OCI-LY3 (cell line): ENCODE measurements around the gene SDSL.

Source experiments
- CTCF ChIP-seq: fragments of 200-600, 300-600 bp; sonication (generic); IDR thresholded peaks from 2 replicates; pipeline ENCODE4 v1.5.1; 2014; ENCODE audit warnings: antibody characterized with exemption, low read length, low read depth
- EZH2phosphoT487 ChIP-seq: fragments of 200-600 bp; shearing (Covaris generic); IDR thresholded peaks from 2 replicates; pipeline ENCODE4 v1.6.1; 2018; ENCODE audit warnings: antibody characterized with exemption, mixed run types, low read depth

- TF ChIP-seq CTCF (no peak), EZH2phosphoT487 (no peak)
Observed at GRCh38 chr12:113465808-113466453, 43.8 kb downstream of the SDSL start.
